Left lung (tissue), 10 donors: ENCODE results near the gene C2orf42. TPM values are rescaled to one million over a fixed set of nuclear protein-coding genes. Genes with fewer than 3 reads are reported as not detected.
"Not testable (repeated sequence)": the region's sequence is repeated elsewhere in the genome, so short reads cannot be mapped to it uniquely, and the experiment has no call there.

Experiments used
- ATAC-seq: fragments of 200-7000 bp; cut with Tn5 transposase; one replicate; pipeline ENCODE4 v1.9.1; 2020; ENCODE audit warnings: moderate library complexity
- DNase-seq, 4 donors: peaks; one replicate each; pipeline ENCODE4 v3.0.0-alpha.2; 2013 to 2020
- H3K27ac ChIP-seq, 2 donors: fragments of 200-600 bp; sonication (generic) in 1 of 2; one replicate each; pipeline versions ENCODE4 v1.5.0 to v1.8.0; 2020 to 2021
- H3K27me3 ChIP-seq, 2 donors: fragments of 200-600 bp; sonication (generic) in 1 of 2; one replicate each; pipeline versions ENCODE4 v1.5.0 to v1.8.0; 2020 to 2021
- H3K36me3 ChIP-seq, 2 donors: fragments of 200-600 bp; sonication (generic) in 1 of 2; one replicate each; pipeline versions ENCODE4 v1.5.0 to v1.8.0; 2020 to 2021
- H3K4me1 ChIP-seq, 2 donors: fragments of 200-600 bp; one replicate each; pipeline ENCODE4 v1.8.0; 2021
- H3K4me3 ChIP-seq, 2 donors: fragments of 200-600 bp; sonication (generic) in 1 of 2; one replicate each; pipeline versions ENCODE4 v1.5.0 to v1.8.0; 2020 to 2021; ENCODE audit warnings: mild to moderate bottlenecking in 1 of 2
- H3K9me3 ChIP-seq, 2 donors: fragments of 200-600 bp; sonication (generic) in 1 of 2; one replicate each; pipeline versions ENCODE4 v1.5.0 to v1.8.0; 2020 to 2021
- intact Hi-C, 2 donors: fragments of 100-400 bp; cut with DNase I; formaldehyde crosslinking; loops; one replicate each; pipeline versions ENCODE4 v1.11.2 to v1.14.2; 2022
- polyA plus RNA-seq, 6 donors: library from polyadenylated mRNA; unstranded; fragments of 120-200 nt; gene quantifications; one replicate each; pipeline ENCODE4 v1.2.1, GENCODE V29; 2013; ENCODE audit not compliant: insufficient read length in 6 of 6
- total RNA-seq, 2 donors: library from RNA; stranded (reverse); fragmentation: NEBNext Ultra II Directional; extraction: Animal tissue kit (Norgen Biotek cat#: 25700); gene quantifications; one replicate each; pipeline ENCODE4 v1.2.1, GENCODE V29; 2021
- TF ChIP-seq, protein P1 (sequence below), 2 donors: fragments of 200-600 bp; sonication (generic) in 1 of 2; IDR thresholded peaks; one replicate each; pipeline versions ENCODE4 v1.5.0 to v1.8.0; 2021; ENCODE audit warnings: antibody characterized with exemption in 2 of 2
- donor health status: DM: no; HTN: yes; CAD: no.
- donor health status: DM: no; HTN: no; CAD: no.

C2orf42 gene
- total and polyA plus RNA-seq, 8 donors = 13.7 to 17.6 (median 15.5) TPM

- Histone ChIP-seq H3K27me3 (no peaks in the 10 kb centered on the region), H3K27ac (peak overlapping the region; percentile 27 to 46), H3K36me3 (no peaks in the 10 kb centered on the region), H3K4me3 (no peak overlapping the region), H3K4me1 (peaks cover 6 to 41% of the 10 kb centered on the region in 2 donors), H3K9me3 (no peaks in the 10 kb centered on the region)
- ATAC-seq (no peak), DNase-seq (peak in 2 of 4 donors; percentile 64 to 75)
- TF ChIP-seq, protein P1, sequence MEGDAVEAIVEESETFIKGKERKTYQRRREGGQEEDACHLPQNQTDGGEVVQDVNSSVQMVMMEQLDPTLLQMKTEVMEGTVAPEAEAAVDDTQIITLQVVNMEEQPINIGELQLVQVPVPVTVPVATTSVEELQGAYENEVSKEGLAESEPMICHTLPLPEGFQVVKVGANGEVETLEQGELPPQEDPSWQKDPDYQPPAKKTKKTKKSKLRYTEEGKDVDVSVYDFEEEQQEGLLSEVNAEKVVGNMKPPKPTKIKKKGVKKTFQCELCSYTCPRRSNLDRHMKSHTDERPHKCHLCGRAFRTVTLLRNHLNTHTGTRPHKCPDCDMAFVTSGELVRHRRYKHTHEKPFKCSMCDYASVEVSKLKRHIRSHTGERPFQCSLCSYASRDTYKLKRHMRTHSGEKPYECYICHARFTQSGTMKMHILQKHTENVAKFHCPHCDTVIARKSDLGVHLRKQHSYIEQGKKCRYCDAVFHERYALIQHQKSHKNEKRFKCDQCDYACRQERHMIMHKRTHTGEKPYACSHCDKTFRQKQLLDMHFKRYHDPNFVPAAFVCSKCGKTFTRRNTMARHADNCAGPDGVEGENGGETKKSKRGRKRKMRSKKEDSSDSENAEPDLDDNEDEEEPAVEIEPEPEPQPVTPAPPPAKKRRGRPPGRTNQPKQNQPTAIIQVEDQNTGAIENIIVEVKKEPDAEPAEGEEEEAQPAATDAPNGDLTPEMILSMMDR (IDR thresholded peaks at IDR 0.05) = no peak
- intact Hi-C loops = no loop called here
Measured at GRCh38 chr2:70104231-70105111, 86.3 kb downstream of the C2orf42 start.

GRCh38 chr2:70103531-70104061 is 87.2 kb downstream of the C2orf42 start:
- no peak overlapping the region for H3K4me3 ChIP-seq
- intact Hi-C loops = no loop called here
- no peaks in the 10 kb centered on the region for H3K27me3 ChIP-seq
- H3K36me3 ChIP-seq = no peaks in the 10 kb centered on the region
- TF ChIP-seq, protein P1 (IDR thresholded peaks at IDR 0.05) = no peak
- H3K9me3 ChIP-seq = no peaks in the 10 kb centered on the region
- ATAC-seq (no peak), DNase-seq (no peak)
- H3K4me1 ChIP-seq = peaks cover 5 to 35% of the 10 kb centered on the region in 2 donors
- peak overlapping the region; percentile 2 to 27 for H3K27ac ChIP-seq

- H3K4me3 ChIP-seq, H3K27me3 ChIP-seq, DNase-seq, ATAC-seq, intact Hi-C loops, H3K27ac ChIP-seq, H3K36me3 ChIP-seq, H3K9me3 ChIP-seq: not testable (repeated sequence)
- H3K4me1 ChIP-seq = peaks cover 0 to 23% of the 10 kb centered on the region in 2 donors
Measured at GRCh38 chr2:70102323-70102905, 88.4 kb downstream of the C2orf42 start.

DNA sequence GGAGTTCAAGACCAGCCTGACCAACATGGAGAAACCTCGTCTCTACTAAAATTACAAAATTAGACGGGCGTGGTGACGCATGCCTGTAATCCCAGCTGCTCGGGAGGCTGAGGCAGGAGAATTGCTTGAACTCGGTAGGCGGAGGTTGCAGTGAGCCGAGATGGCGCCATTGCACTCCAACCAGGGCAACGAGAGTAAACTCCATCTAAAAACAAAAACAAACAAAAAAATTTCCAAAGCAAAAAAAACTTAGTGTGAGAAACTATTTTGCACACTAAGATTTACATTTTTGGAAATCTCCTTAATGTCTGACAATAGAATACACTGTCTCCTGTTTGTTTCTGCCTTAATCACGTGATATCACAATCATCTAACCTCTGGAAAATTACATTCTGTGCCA is 89.1 kb downstream of the C2orf42 start:
- intact Hi-C loops, ATAC-seq, H3K27ac ChIP-seq, H3K4me3 ChIP-seq, H3K9me3 ChIP-seq, H3K36me3 ChIP-seq, H3K27me3 ChIP-seq, DNase-seq: not testable (repeated sequence)
- peaks cover 0 to 22% of the 10 kb centered on the region in 2 donors for H3K4me1 ChIP-seq

- Histone ChIP-seq H3K4me1 (peaks cover 0 to 27% of the 10 kb centered on the region in 2 donors), H3K9me3 (no peaks in the 10 kb centered on the region), H3K36me3 (no peaks in the 10 kb centered on the region), H3K27ac (no peak overlapping the region), H3K27me3 (no peaks in the 10 kb centered on the region), H3K4me3 (no peak overlapping the region)
- ATAC-seq = no peak
- intact Hi-C loops = no loop called here
- no peak for DNase-seq
- TF ChIP-seq, protein P1 (IDR thresholded peaks at IDR 0.05) = no peak
Measured at GRCh38 chr2:70101174-70101573, 89.6 kb downstream of the C2orf42 start.

Other genes starting within 250 kb of the C2orf42 start
- gene ASPRV1, start 229.4 kb downstream of the C2orf42 start, total RNA-seq = 1 to 10 TPM in 1 of 2 donors, under 1 TPM in 1; 0.73 to 1.2 TPM
- 1 to 10 TPM; 2.4 to 4.2 (median 3.3) TPM for gene ASPRV1, start 229.4 kb downstream of the C2orf42 start, polyA plus RNA-seq
- 100 to 1,000 TPM; 297 to 404 TPM for gene PCBP1, start 103.5 kb downstream of the C2orf42 start, total RNA-seq
- gene PCBP1, start 103.5 kb downstream of the C2orf42 start, polyA plus RNA-seq = 100 to 1,000 TPM; 172 to 271 (median 218) TPM
- 100 to 1,000 TPM in 1 of 2 donors, 10 to 100 TPM in 1; 92.9 to 120 TPM for gene TIA1, start 57.6 kb upstream of the C2orf42 start, total RNA-seq
- 100 to 1,000 TPM; 463 to 639 (median 577) TPM for gene TIA1, start 57.6 kb upstream of the C2orf42 start, polyA plus RNA-seq
- gene PCYOX1, start 67.1 kb upstream of the C2orf42 start, total RNA-seq = 100 to 1,000 TPM in 1 of 2 donors, 10 to 100 TPM in 1; 78.9 to 140 TPM
- 10 to 100 TPM; 55.2 to 65.8 (median 63.8) TPM for gene PCYOX1, start 67.1 kb upstream of the C2orf42 start, polyA plus RNA-seq
- gene SNRPG, start 102.7 kb upstream of the C2orf42 start, total RNA-seq = 100 to 1,000 TPM; 111 to 145 TPM
- 100 to 1,000 TPM in 5 of 6 donors, 10 to 100 TPM in 1; 94.9 to 126 (median 118) TPM for gene SNRPG, start 102.7 kb upstream of the C2orf42 start, polyA plus RNA-seq
- 10 to 100 TPM; 25.6 to 31.9 TPM for gene FAM136A, start 111.0 kb upstream of the C2orf42 start, total RNA-seq
- gene FAM136A, start 111.0 kb upstream of the C2orf42 start, polyA plus RNA-seq = 10 to 100 TPM; 49.1 to 58.2 (median 53.9) TPM